BE2C (cell line): ENCODE data around the gene CACNA1G.

Source experiments
- DNase-seq: peaks from one replicate; pipeline ENCODE4 v3.0.0-alpha.2; 2020
- H3K27me3 ChIP-seq: fragments of 250-450 bp; sonication (Bioruptor Pico); 2 replicates; pipeline ENCODE4 v1.5.1; 2020; ENCODE audit warnings: mild to moderate bottlenecking
- H3K36me3 ChIP-seq: fragments of 250-450 bp; sonication (Bioruptor Pico); 2 replicates; pipeline ENCODE4 v1.5.1; 2020; ENCODE audit warnings: mild to moderate bottlenecking
- H3K4me1 ChIP-seq: fragments of 250-450 bp; sonication (Bioruptor Pico); 2 replicates; pipeline ENCODE4 v1.5.1; 2020
- H3K4me3 ChIP-seq: 2 replicates; pipeline ENCODE4 v1.5.1; 2011; ENCODE audit warnings: low read depth, low read length
- H3K9me3 ChIP-seq: fragments of 250-450 bp; sonication (Bioruptor Pico); 2 replicates; pipeline ENCODE4 v1.5.1; 2020
- CTCF ChIP-seq: IDR thresholded peaks from 2 replicates; pipeline ENCODE4 v1.5.1; 2012; ENCODE audit warnings: mild to moderate bottlenecking, low read depth, low read length

Gene CACNA1G

GRCh38 chr17:50522766-50523165 is 37.7 kb upstream of the CACNA1G start:
- Histone ChIP-seq H3K4me3 (no peak overlapping the region), H3K27me3 (no peaks in the 10 kb centered on the region), H3K4me1 (no peaks in the 10 kb centered on the region), H3K9me3 (no peaks in the 10 kb centered on the region), H3K36me3 (no peaks in the 10 kb centered on the region)
- DNase-seq, result no peak
- no peak for TF ChIP-seq CTCF

- Histone ChIP-seq H3K27me3 (no peaks in the 10 kb centered on the region), H3K36me3 (no peaks in the 10 kb centered on the region), H3K4me1 (no peaks in the 10 kb centered on the region), H3K9me3 (no peaks in the 10 kb centered on the region), H3K4me3 (no peak overlapping the region)
- no peak for DNase-seq
- no peak for TF ChIP-seq CTCF
Observed at GRCh38 chr17:50523208-50523607, 37.3 kb upstream of the CACNA1G start.

GRCh38 chr17:50524838-50525237 is 35.7 kb upstream of the CACNA1G start:
- Histone ChIP-seq H3K4me3 (no peak overlapping the region), H3K4me1 (no peaks in the 10 kb centered on the region), H3K36me3 (no peaks in the 10 kb centered on the region), H3K27me3 (no peaks in the 10 kb centered on the region), H3K9me3 (no peaks in the 10 kb centered on the region)
- DNase-seq, result no peak
- no peak for TF ChIP-seq CTCF

GRCh38 chr17:50527155-50527762 is 33.3 kb upstream of the CACNA1G start:
- Histone ChIP-seq H3K27me3 (peaks cover under 1% of the 10 kb centered on the region), H3K9me3 (no peaks in the 10 kb centered on the region), H3K4me3 (no peak overlapping the region), H3K4me1 (peaks cover 7% of the 10 kb centered on the region), H3K36me3 (no peaks in the 10 kb centered on the region)
- no peak for TF ChIP-seq CTCF
- DNase-seq, result no peak

- DNase-seq, result no peak
- no peak for TF ChIP-seq CTCF
- no peaks in the 10 kb centered on the region for H3K9me3 ChIP-seq
- peaks cover 10% of the 10 kb centered on the region for H3K4me1 ChIP-seq
- peaks cover 6% of the 10 kb centered on the region for H3K27me3 ChIP-seq
- H3K36me3 ChIP-seq, result no peaks in the 10 kb centered on the region
- H3K4me3 ChIP-seq, result no peak overlapping the region
Observed at GRCh38 chr17:50527949-50528474, 32.5 kb upstream of the CACNA1G start.

DNA sequence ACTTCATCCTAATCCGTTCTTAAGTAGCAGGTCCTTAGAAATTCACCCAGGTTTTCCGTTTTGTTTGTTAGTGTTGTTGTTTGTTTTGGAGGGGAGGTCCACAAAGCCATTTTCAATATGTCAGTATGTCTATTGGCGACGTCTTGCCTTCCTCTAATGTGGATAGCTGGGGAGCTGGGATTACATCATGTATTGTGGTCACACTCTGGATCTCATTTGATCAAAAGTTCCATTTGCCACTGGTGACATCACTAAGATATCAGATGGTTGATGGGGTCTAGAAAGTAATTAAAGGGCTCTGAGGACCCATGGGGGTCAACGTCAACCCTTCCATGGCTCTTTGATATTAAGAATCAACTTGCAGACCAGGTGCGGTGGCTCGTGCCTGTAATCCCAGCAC is 30.7 kb upstream of the CACNA1G start:
- Histone ChIP-seq H3K36me3 (no peaks in the 10 kb centered on the region), H3K4me1 (peaks cover 21% of the 10 kb centered on the region), H3K27me3 (peaks cover 6% of the 10 kb centered on the region), H3K4me3 (no peak overlapping the region), H3K9me3 (no peaks in the 10 kb centered on the region)
- no peak for DNase-seq
- no peak for TF ChIP-seq CTCF
